GM12892 (cell line): Measurements from ENCODE around the gene TIPARP.

ENCODE experiments used
- POLR2A ChIP-seq: IDR thresholded peaks from 2 replicates; pipeline ENCODE4 v1.6.1; 2011; ENCODE audit warnings: low read depth, low read length, control low read depth
- POLR2AphosphoS5 ChIP-seq: IDR thresholded peaks from 2 replicates; pipeline ENCODE4 v1.6.1; 2011; ENCODE audit warnings: low read depth, low read length, control low read depth
- TAF1 ChIP-seq: IDR thresholded peaks from 2 replicates; pipeline ENCODE4 v1.6.1; 2011; ENCODE audit warnings: low read depth, mild to moderate bottlenecking, control low read depth, low read length, borderline replicate concordance

GRCh38 chr3:156685198-156685597 lies 10.8 kb downstream of the TIPARP start:
- TF ChIP-seq TAF1 (no peak), POLR2AphosphoS5 (no peak), POLR2A (no peak)
